NOMO-1 (cell line): ENCODE data around the gene SIRT2.

Experiments used
- DNase-seq, 2 experiments: peaks; one replicate each; lab custom pipeline; 2025; ENCODE audit not compliant: unreplicated experiment in 2 of 2; lab: John Stamatoyannopoulos, UW

SIRT2 gene

DNA sequence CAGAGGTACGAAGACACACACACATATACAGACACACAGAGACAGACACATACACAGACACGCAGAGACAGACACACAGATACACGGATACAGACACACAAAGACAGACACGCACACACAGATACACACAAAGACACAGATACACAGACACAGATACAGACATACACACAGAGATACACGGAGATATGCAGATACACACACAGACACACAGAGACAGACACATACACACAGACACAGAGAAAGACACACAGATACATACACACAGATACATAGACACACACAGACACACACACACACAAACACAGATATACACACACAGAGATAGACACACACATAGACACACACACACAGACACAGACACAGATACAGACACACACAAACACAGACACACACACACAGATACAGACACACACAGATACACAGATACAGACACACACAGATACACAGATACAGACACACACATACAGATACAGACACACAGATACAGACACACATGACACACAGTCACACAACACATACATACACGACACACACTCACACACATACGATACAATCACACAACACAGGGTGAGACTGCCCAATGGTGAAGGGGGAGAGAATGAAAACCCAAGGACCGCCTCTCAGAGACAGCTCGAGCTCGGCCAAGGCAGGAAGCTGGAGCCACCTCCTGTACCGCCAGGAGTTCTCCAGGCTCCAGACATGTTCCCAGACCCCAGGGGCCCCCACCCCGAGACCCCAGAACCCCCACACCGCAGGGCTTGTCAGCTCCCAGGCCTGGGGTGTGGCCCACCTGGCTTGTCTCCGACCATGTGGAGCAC is 21.4 kb upstream of the SIRT2 start:
- DNase-seq, result no peak

DNA sequence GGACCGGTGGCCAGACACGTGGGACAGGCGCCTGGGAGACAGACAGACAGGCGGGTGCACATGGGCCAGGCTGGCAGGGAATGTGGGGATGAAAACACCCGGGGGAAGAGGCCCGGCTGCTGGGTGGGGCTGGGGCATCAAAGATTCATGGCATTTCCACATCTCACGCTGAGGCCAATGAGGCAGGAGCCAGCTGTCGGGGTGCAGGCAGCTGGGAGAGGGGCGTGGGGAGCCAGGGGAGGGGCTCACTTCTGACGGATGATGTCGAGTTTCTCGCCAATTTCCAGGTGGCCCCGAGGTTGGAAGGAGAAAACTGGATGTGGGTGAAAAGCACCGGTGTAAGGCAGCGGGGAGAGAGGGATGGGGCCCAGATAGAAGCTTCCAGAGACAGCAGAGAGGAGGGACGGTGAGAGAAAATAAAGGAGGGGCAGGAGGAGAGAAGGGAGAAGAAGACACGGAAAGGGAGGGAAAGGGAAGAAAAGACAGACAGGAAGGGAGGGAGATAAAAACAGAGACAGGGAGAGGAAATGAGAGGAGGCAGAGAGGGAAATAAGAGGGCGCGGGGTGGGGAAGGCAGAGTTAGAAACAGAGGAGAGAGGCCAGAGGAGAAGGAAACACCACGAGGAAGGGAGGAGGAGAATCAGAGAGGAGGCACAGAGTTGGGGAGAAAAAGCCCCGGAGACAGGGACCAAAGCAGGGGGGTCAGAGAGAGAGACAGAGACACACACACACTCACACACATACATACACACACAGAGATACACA is 20.6 kb upstream of the SIRT2 start:
- no peak for DNase-seq

DNA sequence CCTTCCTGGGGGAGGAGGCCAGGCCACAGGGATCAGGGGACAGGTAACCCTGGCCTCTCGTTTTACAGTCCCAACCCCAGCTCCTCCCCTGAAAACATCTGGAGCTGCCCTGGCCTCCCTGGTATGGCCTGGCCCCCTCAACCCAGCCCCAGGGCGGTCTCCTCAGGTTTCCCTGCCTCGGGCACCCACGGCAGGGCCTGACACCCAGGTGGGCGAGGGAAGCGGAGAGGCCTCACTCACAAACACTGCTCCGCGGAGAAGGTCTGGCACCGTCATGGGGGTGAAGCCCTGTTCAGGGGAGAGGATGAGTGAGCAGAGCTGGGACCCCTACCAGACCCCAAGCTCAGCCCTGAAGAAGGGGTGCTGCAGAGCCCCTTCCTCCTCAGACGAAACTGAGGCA is 19.1 kb upstream of the SIRT2 start:
- DNase-seq, result no peak

DNA sequence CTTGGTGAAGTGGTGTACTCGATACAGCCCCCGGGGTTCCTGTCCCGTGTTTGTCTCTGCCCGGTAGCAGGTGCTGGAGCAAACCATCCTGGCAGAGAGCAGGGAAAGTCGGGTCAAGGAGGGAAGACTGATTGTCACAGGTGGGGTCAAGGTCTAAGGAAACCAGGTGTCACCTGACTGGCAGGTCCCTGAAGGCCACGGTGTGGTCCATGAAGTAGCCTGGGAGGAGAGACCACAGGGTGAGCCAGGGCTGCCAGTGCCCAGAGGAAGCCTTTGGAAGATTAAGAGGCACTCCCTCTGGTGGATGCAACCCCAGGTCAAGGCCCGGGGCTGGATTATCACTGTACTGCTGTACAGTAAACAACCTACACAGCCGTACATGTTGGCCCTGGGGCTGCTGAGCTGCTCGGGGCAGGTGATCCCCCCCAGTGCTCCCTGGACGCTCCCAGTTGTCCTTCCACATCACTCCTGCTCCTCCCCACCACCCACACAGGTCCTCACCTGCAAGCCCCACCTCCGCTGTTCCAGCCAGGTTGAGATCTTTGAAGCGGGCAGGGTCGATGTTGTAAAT is 18.6 kb upstream of the SIRT2 start:
- DNase-seq, result no peak

DNA sequence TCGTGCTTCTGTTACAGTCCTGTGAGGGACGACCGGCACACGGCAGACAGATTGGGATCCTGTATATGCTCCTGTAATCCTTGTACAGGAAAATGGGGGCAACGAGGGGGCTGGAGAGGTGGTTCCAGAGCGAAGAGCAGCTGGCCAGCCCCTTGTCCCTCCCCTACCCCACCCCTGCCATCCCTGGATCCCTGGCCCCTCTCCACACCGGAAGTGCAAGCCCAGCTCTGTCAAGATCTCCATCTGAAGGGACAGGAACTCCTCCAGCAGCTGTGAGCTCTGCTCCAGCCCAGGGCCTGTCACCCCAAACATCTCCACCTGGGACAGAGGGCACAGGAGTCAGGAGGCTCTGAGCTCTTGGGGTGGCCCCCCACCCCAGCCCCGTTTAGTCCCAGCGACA is 18.1 kb upstream of the SIRT2 start:
- DNase-seq, result no peak

DNA sequence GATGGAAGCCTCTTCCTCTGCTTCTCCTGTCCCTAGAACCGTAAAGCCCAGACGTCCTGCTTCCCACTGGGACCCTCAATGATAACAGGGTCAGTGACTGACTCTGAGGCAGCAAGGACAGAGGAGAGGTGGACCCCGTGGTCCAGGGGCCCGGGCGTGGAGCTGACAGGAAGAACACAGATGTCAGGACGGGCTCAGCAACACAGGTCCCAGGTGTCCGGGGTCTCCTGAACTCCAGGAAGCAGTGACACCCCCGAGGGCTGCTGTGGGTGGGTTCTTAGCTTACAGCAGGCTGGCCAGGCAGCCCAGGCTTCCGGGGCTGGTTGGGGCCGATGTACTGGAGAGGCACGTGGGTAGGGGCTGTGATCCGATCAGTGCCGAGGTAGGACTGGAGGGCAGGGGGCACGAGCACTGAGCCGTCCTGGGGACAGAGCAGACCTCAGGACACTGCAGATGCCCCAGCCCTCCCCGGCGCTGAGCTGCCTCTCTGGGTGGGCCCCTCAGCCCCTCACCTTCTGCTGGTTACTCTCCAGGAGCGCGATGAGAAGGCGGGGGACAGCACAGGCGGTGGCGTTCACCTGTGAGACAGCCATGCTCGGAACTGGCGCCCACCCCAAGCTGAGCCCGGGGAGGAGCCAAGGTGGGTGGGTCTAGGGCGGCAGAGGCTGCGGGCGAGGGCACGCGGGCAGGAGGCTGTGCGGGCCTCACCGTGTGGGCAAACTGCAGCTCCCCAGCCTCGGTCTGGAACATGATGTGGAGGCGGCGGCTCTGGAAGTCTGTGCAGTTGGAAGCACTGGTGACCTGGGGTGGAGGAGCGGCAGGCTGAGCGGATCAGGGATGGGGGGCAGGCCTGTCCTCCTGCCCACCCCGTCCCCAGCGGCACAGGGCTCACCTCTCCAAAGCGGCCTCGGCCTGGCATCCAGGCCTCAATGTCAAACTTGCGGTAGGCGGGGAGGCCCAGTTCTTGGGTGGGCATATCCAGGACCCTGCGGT is 16.2 kb upstream of the SIRT2 start:
- no peak for DNase-seq

DNA sequence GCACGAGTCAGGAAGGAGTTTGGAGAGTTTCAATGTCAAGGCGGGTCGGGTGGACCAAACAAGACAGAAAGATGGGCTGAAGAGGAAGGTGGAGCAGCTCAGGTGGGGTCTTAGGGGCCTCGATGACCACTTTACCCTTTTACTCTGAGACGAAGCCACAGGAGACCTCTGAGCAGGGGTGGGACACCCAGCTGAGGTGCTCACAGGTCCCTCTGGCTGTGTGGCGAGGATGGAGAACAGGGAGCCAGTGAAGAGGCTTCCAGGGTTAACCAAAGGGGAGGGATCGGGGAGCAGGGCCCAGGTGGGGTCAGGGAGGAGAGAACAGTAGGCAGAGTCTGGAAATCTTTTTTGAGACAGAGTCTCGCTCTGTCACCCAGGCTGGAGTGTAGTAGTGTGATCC is 14.5 kb upstream of the SIRT2 start:
- DNase-seq, result no peak

DNA sequence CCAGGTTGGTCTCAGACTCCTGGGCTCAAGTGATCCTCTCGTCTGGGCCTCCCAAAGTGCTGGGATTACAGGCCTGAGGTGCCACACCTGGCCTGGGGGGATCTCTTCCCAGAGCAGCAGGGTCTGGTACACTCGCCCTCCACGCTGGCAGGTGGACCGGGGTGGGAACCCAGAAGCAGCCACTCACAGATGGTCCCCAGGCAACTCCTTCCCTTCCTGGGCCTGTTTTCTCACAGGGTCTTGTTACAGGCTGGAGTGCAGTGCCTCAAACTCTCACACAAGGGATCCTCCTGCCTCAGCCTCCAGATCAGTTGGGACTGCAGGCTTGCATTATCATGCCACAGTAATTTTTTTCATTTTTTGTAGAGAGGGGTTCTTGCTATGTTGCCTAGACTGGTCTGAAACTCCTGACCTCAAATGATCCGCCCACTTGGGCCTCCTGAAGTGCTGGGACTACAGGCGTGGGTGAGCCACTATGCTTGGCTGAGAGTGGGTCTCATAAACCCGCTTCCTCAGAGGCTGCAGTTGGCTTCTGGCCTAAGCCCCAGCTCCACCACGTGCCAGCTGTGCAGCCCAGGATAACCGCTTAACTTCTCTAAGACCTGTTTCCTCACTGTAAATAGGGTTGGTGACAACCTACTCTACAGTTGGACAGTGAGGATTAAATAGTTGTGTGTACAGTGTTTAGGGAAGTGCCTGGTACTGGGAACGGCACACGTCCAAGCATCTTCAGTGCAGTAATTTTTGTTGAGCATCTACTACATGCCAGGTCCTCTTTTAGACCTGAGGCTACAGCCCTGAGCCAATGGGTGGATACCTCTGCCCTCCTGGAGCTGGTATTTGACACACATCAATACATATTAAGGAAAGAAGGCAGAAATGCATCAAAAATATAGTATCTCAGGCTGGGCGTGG is 13.4 kb upstream of the SIRT2 start:
- no peak for DNase-seq

DNA sequence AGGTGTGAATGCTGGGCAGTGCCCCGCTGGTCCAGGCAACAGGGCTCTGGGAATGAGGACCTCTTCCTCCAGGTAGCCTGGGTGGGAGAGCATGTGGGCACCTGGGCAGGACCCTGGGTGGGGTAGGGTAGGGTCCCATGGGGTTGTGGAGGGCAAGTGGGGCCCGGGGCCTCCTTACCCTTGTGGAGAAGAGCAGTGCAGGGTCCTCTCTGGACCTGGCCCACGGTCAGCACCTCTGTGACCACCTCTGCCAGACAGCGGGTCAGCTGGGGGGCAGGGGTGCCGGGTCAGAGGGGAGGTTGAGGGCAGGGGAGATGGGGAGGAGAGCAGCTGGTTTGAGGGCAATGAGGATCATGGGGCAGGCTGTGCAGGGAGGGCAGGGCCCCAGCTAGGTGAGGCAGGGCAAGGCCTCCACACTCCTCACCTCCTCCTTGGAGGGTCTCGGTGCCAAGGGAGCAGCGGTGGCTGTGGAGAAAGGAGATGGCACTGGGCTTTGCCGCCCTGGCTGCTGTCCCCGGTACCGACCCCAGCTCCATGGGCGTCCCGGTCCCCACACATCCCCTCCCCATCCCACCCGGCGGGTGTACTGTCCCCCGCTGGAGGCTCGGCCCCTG is 12.1 kb upstream of the SIRT2 start:
- no peak for DNase-seq

DNA sequence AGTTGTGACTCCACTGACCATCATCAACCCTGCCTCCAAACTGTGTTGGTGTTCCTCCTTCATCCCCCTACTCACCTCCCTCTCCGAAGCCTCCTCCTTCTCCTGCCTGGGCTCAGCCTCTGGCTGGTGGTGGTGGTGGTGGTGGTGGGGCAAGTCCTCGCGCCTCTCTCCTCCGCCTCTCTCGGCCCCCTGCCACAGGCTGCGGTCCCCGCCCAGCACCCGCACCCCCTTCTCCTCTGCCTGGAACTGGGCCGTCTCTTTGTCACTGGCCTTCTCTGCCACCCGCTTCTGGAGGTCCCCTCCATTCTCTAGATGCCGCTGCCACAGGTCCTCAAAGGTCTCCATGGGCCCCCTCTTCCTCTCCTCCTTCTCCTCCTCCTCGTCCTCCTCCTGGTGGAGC is 11.1 kb upstream of the SIRT2 start:
- no peak for DNase-seq

DNA sequence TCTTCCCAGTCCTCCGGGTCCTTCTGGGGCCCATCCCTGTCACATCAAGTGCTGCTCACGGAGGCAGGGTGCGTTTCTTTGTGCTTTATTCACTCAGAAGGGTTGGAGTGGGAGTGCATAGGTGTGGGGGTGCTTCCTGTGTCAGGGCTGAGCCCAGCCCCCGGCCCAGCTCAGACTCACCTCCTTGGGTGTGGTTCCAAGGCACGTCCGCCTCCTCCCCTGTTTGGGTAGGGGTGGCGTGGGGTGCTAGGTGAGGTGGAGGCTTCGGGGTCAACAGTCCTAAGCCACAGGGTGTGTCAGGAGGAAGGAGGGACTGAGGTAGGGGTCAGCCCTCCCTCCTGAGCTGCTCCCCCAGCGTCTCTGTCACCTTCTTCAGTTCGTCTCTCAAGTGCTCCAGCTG is 9.5 kb upstream of the SIRT2 start:
- DNase-seq, result no peak

DNA sequence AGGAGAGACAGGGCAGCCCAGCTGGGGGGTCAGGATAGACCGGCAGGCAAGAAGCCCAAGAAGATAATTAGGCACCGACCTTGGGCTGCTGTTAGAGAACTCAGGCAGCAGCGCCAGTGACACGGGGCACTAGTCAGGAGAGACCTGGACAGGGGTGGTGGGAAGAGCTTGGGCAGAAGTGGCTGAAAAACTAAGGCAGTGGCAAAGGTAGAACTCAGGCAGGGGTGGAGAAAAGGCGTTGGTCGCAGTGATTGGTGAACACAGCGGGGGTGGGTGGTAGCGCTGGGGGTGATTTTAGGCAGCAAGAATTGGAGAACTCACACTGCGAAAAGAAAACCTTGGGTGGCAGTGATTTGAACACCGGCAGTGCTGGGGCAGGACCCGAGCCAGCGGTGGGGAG is 8.3 kb upstream of the SIRT2 start:
- no peak for DNase-seq

DNA sequence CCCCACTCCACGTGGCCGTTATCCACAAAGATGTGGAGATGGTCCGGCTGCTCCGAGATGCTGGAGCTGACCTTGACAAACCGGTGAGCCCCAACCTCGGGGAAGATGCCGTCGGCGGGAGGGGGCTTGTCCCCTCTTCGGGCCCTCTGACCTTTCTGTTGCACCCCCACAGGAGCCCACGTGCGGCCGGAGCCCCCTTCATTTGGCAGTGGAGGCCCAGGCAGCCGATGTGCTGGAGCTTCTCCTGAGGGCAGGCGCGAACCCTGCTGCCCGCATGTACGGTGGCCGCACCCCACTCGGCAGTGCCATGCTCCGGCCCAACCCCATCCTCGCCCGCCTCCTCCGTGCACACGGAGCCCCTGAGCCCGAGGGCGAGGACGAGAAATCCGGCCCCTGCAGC is 7.8 kb upstream of the SIRT2 start:
- no peak for DNase-seq

DNA sequence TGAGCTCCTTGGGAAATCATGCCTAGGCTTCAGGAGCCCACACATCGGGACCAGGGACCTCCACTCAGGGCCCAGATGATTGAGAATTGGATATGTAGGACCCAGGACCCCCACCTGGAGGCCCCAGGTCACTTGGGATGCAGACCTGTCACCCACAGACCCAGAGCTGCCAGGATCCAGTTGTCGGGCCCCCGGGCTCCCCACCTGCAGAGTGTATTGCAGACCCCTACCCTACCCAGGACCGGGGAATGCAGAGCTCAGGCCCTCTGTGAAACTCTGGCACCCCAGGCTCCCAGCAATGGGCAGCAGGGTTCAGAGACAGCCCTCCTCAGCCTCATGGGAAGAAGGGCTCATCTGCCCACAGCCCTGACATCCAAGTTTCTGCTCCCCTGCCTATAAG is 6.2 kb upstream of the SIRT2 start:
- no peak for DNase-seq

DNA sequence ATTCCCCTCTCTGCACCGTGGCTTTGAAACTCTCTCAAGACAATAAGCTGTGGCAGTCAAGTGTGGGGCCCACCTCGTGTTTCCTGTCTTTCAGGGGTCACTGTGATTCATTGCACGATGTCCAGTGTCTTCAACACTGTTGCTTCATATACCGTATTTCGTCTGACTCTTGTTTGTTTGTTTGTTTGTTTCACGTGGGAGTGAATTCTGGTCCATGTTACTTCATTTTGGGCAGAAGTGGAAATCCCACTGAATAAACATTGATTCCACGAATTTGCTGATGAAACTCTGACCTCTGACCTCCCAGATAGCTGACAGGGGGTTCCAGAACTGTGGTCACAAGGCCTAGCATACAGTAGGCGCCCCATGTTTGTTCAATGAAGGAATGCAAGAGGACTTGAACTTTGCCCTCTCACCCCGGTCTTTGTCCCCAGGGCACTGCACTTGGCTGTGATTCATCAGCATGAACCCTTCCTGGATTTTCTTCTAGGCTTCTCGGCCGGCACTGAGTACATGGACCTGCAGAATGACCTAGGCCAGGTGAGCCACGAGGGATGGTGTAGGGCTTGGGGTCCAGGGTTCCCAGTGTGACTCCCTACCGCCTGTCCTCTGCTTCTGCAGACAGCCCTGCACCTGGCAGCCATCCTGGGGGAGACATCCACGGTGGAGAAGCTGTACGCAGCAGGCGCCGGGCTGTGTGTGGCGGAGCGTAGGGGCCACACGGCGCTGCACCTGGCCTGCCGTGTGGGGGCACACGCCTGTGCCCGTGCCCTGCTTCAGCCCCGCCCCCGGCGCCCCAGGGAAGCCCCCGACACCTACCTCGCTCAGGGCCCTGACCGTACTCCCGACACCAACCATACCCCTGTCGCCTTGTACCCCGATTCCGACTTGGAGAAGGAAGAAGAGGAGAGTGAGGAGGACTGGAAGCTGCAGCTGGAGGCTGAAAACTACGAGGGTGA is 5.4 kb upstream of the SIRT2 start:
- DNase-seq, result no peak

DNA sequence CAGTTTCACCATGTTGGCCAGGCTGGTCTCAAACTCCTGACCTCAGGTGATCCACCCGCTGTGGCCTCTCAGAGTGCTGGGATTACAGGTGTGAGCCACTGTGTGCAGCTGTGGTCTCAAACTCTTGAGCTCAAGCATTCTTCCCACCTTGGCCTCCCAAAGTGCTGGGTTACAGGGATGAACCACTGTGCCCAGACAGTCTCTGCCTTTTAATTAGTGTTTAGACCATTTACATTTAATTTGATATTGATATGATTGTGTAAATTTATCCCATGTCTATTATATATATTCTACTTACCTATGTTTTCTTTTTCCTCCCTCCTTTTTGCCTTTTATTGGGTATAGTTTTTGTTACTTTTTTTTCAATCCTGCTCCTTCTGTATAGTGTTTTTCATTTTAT is 2.3 kb upstream of the SIRT2 start:
- DNase-seq, result no peak

DNA sequence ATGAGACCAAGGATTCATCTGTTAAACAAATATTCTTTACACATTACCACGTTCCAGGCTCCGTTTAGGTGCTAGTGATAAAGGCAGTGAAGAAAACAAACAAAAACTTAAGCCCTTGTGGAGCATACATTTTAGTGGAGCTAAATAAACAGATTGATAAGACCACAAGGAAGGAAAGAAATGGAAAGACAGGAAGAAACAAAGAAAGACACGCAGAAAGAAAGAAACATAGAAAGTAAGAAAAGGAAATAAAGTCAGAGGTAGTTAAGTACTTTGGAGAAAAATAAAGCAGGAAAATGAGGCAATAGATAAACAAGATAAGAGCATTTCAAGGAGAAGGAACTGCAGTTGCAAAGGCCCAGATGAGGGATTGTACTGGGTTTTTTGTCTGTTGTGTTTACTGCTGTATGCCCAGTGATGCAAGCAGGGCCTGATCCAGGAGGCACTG is 1.3 kb upstream of the SIRT2 start:
- no peak for DNase-seq

DNA sequence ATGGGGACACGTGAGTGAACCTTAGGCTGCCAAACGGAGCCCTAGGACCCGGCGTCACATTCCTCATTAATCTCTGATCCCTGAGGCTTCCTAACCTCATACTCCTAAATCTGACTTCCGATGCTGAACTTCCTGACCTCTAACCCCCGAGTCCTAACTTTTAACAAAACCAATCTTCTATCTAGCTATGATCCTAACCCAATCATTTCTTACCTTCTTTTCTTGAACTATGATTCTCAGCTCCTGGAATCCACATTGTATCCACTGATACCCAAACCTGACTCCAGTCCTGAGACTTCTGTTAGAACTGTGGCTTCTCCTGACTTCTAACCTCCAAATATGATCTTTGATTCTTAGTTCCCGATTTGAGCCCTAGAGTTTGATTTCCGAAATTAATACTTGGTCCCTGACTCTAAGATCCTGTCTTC is 798 bp upstream of the SIRT2 start:
- no peak for DNase-seq
